CD14-positive monocyte (primary cell): Measurements from ENCODE around the gene GALNT18. TPM values are rescaled to one million over a fixed set of nuclear protein-coding genes. Genes with fewer than 3 reads are reported as not detected.
A peak's percentile ranks its signal among the peaks of the same experiment; 100 is the strongest.

ENCODE experiments used
- DNase-seq, 3 donors: peaks; one replicate each; pipeline ENCODE4 v3.0.0-alpha.2; 2011 to 2022
- H2AFZ ChIP-seq: 2 replicates; pipeline ENCODE4 v1.6.0; 2012; ENCODE audit warnings: mild to moderate bottlenecking, low read depth, low read length, inconsistent platforms; ENCODE audit not compliant: insufficient read depth, poor library complexity, severe bottlenecking
- H3K27ac ChIP-seq, 2 donors: 1 replicate in 1 of 2; 2 replicates in 1 of 2; pipeline ENCODE4 v1.5.1; 2012 to 2013; ENCODE audit warnings: low read length in 2 of 2, control low read depth in 1 of 2, inconsistent platforms in 1 of 2, low read depth in 1 of 2, mild to moderate bottlenecking in 1 of 2
- H3K27me3 ChIP-seq, 2 donors: one replicate each; pipeline versions ENCODE4 v1.6.0 to v1.6.1; 2011 to 2013; ENCODE audit warnings: low read length in 2 of 2; ENCODE audit not compliant: control insufficient read depth in 2 of 2, insufficient read depth in 2 of 2
- H3K36me3 ChIP-seq, 2 donors: replicated peaks in 1 of 2; 1 replicate in 1 of 2; 2 replicates in 1 of 2; pipeline versions ENCODE4 v1.5.1 to v1.6.1; 2012 to 2013; ENCODE audit warnings: low read length in 2 of 2, control low read depth in 1 of 2, inconsistent platforms in 1 of 2, mild to moderate bottlenecking in 1 of 2; ENCODE audit not compliant: insufficient read depth in 2 of 2, control insufficient read depth in 1 of 2
- H3K4me1 ChIP-seq, 2 donors: 1 replicate in 1 of 2; 2 replicates in 1 of 2; pipeline versions ENCODE4 v1.5.1 to v1.6.1; 2012 to 2013; ENCODE audit warnings: low read length in 2 of 2, control low read depth in 1 of 2, inconsistent platforms in 1 of 2, mild to moderate bottlenecking in 1 of 2, moderate library complexity in 1 of 2; ENCODE audit not compliant: insufficient read depth in 2 of 2, control insufficient read depth in 1 of 2
- H3K4me2 ChIP-seq: replicated peaks from 2 replicates; pipeline ENCODE3; 2012; ENCODE audit warnings: low read length, moderate library complexity, mild to moderate bottlenecking; ENCODE audit not compliant: poor library complexity, severe bottlenecking; ENCODE audit errors: extremely low read depth
- H3K4me3 ChIP-seq, 3 experiments: fragments of 200-600 bp in 1 of 3; sonication (generic) in 1 of 3; replicated peaks in 1 of 3; 1 replicate in 2 of 3; 2 replicates in 1 of 3; pipeline ENCODE4 v1.5.1; 2011 to 2013; ENCODE audit warnings: low read length in 3 of 3, mild to moderate bottlenecking in 3 of 3, control low read depth in 2 of 3, low read depth in 2 of 3, inconsistent platforms in 1 of 3, moderate library complexity in 1 of 3
- H3K79me2 ChIP-seq: 2 replicates; pipeline ENCODE4 v1.6.0; 2012; ENCODE audit warnings: mild to moderate bottlenecking, control low read depth, inconsistent platforms, low read length, moderate library complexity; ENCODE audit not compliant: insufficient read depth
- H3K9ac ChIP-seq: 2 replicates; pipeline ENCODE4 v1.6.0; 2017; ENCODE audit warnings: low read length, mild to moderate bottlenecking; ENCODE audit not compliant: insufficient read depth, poor library complexity, severe bottlenecking
- H3K9me3 ChIP-seq, 2 donors: replicated peaks in 1 of 2; 1 replicate in 1 of 2; 2 replicates in 1 of 2; pipeline versions ENCODE4 v1.5.1 to v1.6.1; 2012 to 2013; ENCODE audit warnings: low read length in 2 of 2, control low read depth in 1 of 2; ENCODE audit not compliant: control insufficient read depth in 1 of 2, insufficient read depth in 1 of 2
- H4K20me1 ChIP-seq: 2 replicates; pipeline ENCODE4 v1.6.0; 2012; ENCODE audit warnings: mild to moderate bottlenecking, low read length, control low read depth, moderate library complexity; ENCODE audit not compliant: insufficient read depth
- H3K27ac Mint-ChIP-seq, 7 donors: one replicate each; pipeline ENCODE4 v1.8.0; 2020; ENCODE audit warnings: mild to moderate bottlenecking in 7 of 7, mixed read lengths in 7 of 7, moderate library complexity in 6 of 7, inconsistent platforms in 2 of 7
- H3K27me3 Mint-ChIP-seq, 3 donors: one replicate each; pipeline ENCODE4 v1.8.0; 2021 to 2022; ENCODE audit warnings: low read depth in 3 of 3, mild to moderate bottlenecking in 3 of 3, mixed read lengths in 3 of 3, moderate library complexity in 3 of 3, inconsistent platforms in 1 of 3
- H3K36me3 Mint-ChIP-seq, 2 donors: one replicate each; pipeline ENCODE4 v1.8.0; 2020; ENCODE audit warnings: mixed read lengths in 2 of 2, inconsistent platforms in 1 of 2, mild to moderate bottlenecking in 1 of 2
- H3K4me1 Mint-ChIP-seq: one replicate; pipeline ENCODE4 v1.8.0; 2020; ENCODE audit warnings: mild to moderate bottlenecking, mixed read lengths
- H3K4me3 Mint-ChIP-seq, 2 donors: one replicate each; pipeline ENCODE4 v1.8.0; 2020; ENCODE audit warnings: mild to moderate bottlenecking in 2 of 2, mixed read lengths in 2 of 2, moderate library complexity in 1 of 2
- H3K9me3 Mint-ChIP-seq, 7 donors: one replicate each; pipeline ENCODE4 v1.8.0; 2020 to 2022; ENCODE audit warnings: mixed read lengths in 7 of 7, mild to moderate bottlenecking in 6 of 7, moderate library complexity in 6 of 7, inconsistent platforms in 2 of 7
- WGBS: methylation state at CpG from one replicate; pipeline ENCODE4 v1.1.5; 2013; ENCODE audit warnings: missing lambda C conversion rate; ENCODE audit not compliant: insufficient coverage; 5-methylcytosine and 5-hydroxymethylcytosine counted together
- intact Hi-C, 2 donors: fragments of 100-400 bp; cut with micrococcal nuclease; formaldehyde crosslinking; loops; one replicate each; pipeline versions ENCODE4 v1.15.0 to v1.15.1; 2023
- polyA plus RNA-seq, 3 donors: library from polyadenylated mRNA; depleted of rRNA in 1 of 3; unstranded in 2 of 3; stranded (reverse) in 1 of 3; fragments of 300-500 nt in 2 of 3; fragments of >200 nt in 1 of 3; fragmentation: Illumina TruSeq in 2 of 3; gene quantifications; 1 replicate in 2 of 3; 2 replicates in 1 of 3; pipeline ENCODE4 v1.2.3, GENCODE V29; 2012 to 2021
- TF ChIP-seq, protein P1 (sequence below): fragments of 200-600 bp; IDR thresholded peaks from one replicate; pipeline ENCODE4 v1.8.0; 2022; ENCODE audit warnings: antibody characterized with exemption, mild to moderate bottlenecking

The GALNT18 gene
- polyA plus RNA-seq, 3 donors, result not detected

DNA sequence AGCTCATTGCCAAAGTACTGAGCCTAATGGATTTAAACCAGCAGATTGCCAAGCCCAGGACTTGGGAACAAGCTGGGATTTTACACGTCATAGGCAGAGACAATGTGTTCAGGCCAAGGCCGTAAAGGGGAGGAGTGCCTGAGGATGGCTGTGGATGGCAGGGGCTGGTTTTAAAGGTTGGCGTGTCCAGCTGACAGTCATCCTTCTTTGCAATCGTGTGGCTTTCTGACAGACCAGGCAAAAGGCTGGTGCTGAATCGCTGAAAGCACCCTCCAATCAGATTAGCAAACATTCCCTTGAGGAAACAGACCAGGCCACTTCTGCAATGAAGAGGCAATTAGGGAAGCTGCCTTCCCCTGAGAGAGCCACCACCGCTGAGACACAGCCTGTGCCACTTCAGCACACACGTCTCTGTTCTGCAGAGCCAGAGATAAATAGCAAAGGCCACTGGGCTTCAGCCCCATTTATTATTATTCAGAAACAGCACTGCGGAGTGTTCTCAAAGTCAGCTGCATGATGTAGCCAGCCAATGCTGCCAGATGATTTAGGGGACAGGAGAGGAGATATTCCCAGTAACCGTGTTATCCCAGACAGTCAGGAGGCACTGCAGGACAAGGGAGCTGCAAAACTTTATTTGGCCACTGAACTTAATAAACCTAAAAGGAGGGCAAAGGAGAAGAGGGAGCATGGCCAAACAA is 214.6 kb downstream of the GALNT18 start:
- H3K36me3 Mint-ChIP-seq, result no peaks in the 10 kb centered on the region
- H3K9me3 ChIP-seq, result no peaks in the 10 kb centered on the region
- no peak for DNase-seq
- no peak overlapping the region for H3K27ac Mint-ChIP-seq
- H3K36me3 ChIP-seq, result no peaks in the 10 kb centered on the region
- no peak overlapping the region for H3K4me3 ChIP-seq
- peaks cover 39 to 87% (median 71%) of the 10 kb centered on the region in 3 donors for H3K27me3 Mint-ChIP-seq
- intact Hi-C loops, result no loop called here
- no peak overlapping the region for H3K4me2 ChIP-seq
- H3K9ac ChIP-seq, result no peak overlapping the region
- H2AFZ ChIP-seq, result no peak overlapping the region
- H3K27me3 ChIP-seq, result peaks cover 12 to 60% of the 10 kb centered on the region in 2 donors
- no peaks in the 10 kb centered on the region for H3K4me1 Mint-ChIP-seq
- peak overlapping the region in 1 of 2 donors; percentile 51 for H3K4me3 Mint-ChIP-seq
- peaks cover 0 to 5% (median 0%) of the 10 kb centered on the region in 7 donors for H3K9me3 Mint-ChIP-seq
- H3K27ac ChIP-seq, result no peak overlapping the region
- no peaks in the 10 kb centered on the region for H3K79me2 ChIP-seq
- H4K20me1 ChIP-seq, result no peaks in the 10 kb centered on the region
- no peaks in the 10 kb centered on the region for H3K4me1 ChIP-seq
- TF ChIP-seq, protein P1, sequence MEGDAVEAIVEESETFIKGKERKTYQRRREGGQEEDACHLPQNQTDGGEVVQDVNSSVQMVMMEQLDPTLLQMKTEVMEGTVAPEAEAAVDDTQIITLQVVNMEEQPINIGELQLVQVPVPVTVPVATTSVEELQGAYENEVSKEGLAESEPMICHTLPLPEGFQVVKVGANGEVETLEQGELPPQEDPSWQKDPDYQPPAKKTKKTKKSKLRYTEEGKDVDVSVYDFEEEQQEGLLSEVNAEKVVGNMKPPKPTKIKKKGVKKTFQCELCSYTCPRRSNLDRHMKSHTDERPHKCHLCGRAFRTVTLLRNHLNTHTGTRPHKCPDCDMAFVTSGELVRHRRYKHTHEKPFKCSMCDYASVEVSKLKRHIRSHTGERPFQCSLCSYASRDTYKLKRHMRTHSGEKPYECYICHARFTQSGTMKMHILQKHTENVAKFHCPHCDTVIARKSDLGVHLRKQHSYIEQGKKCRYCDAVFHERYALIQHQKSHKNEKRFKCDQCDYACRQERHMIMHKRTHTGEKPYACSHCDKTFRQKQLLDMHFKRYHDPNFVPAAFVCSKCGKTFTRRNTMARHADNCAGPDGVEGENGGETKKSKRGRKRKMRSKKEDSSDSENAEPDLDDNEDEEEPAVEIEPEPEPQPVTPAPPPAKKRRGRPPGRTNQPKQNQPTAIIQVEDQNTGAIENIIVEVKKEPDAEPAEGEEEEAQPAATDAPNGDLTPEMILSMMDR, result no peak
- WGBS, result 46% methylated on average over 4 of the region's 9 CpGs

DNA sequence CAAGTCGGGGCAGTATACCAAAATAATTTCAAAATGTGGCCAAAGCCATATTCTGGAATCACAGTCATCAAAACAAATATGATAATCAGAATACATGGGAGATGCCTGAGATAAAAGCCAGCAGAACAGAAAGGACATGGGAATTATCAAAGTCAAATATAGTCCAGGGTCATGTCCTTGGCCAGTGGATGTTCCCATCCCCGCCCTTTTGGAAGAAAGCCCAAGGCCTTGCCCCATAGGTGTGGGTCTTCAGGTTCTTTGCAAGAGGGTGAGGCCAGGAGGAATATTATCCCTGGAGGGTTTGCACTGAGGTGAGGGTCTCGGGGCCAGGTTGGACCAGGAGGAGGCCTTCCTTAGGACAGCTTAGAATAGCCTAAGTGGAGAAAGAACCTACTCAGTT is 215.2 kb downstream of the GALNT18 start:
- TF ChIP-seq, protein P1, result no peak
- no peaks in the 10 kb centered on the region for H3K79me2 ChIP-seq
- peak overlapping the region in 1 of 2 donors; percentile 51 for H3K4me3 Mint-ChIP-seq
- no peaks in the 10 kb centered on the region for H3K9me3 ChIP-seq
- no peak overlapping the region for H3K4me2 ChIP-seq
- H3K27ac ChIP-seq, result no peak overlapping the region
- peaks cover 0 to 5% (median 0%) of the 10 kb centered on the region in 7 donors for H3K9me3 Mint-ChIP-seq
- no peaks in the 10 kb centered on the region for H4K20me1 ChIP-seq
- peaks cover 11 to 55% of the 10 kb centered on the region in 2 donors for H3K27me3 ChIP-seq
- DNase-seq, result no peak
- no peak overlapping the region for H3K9ac ChIP-seq
- no peak overlapping the region for H2AFZ ChIP-seq
- H3K27ac Mint-ChIP-seq, result no peak overlapping the region
- no peaks in the 10 kb centered on the region for H3K36me3 ChIP-seq
- no peak overlapping the region for H3K4me3 ChIP-seq
- no peaks in the 10 kb centered on the region for H3K4me1 ChIP-seq
- WGBS, result 85% methylated on average over 2 of the region's 3 CpGs
- intact Hi-C loops, result no loop called here
- H3K27me3 Mint-ChIP-seq, result peaks cover 33 to 85% (median 69%) of the 10 kb centered on the region in 3 donors
- H3K4me1 Mint-ChIP-seq, result no peaks in the 10 kb centered on the region
- H3K36me3 Mint-ChIP-seq, result no peaks in the 10 kb centered on the region
